ENCODE measurements around the gene CYB561D2. TPM values are rescaled to one million over a fixed set of nuclear protein-coding genes. Genes with fewer than 3 reads are reported as not detected.

The CYB561D2 gene
- total and polyA plus RNA-seq, 2 donors (not counting 3 experiments of a cell fraction or from before 2014, with no cell fraction given), result 13.6 to 46.0 TPM

- dilution Hi-C loops (cut with MboI; ENCODE audit: extremely low pct_ligation_motif_present, low sequenced_read_pairs) (no loop called here), intact Hi-C loops (cut with micrococcal nuclease) (no loop called here)
- Histone ChIP-seq H3K79me2 (ENCODE audit: control insufficient read depth, insufficient read depth, low read length) (peaks cover 20% of the 10 kb centered on the region), H3K4me3 (replicated peaks in 1 of 3; ENCODE audit: insufficient read depth in 1 of 3, low read depth in 1 of 3, low read length in 3 of 3) (no peak overlapping the region), H3K36me3 (ENCODE audit: control insufficient read depth in 2 of 2, extremely low read depth in 1 of 2, insufficient read depth in 2 of 2, low read length in 2 of 2) (peaks cover 15 to 29% of the 10 kb centered on the region in 2 experiments), H4K20me1 (replicated peaks; ENCODE audit: control insufficient read depth, extremely low read depth, insufficient read depth, low read length) (no peaks in the 10 kb centered on the region), H2AFZ (ENCODE audit: low read depth, low read length) (no peak overlapping the region), H3K9me1 (replicated peaks; ENCODE audit: control insufficient read depth, extremely low read depth, insufficient read depth, low read length) (no peaks in the 10 kb centered on the region), H3K4me1 (ENCODE audit: control insufficient read depth, extremely low read depth, insufficient read depth, low read length) (peaks cover 32% of the 10 kb centered on the region), H3K4me2 (ENCODE audit: insufficient read depth, low read length) (no peak overlapping the region), H3K9me3 (replicated peaks; ENCODE audit: control insufficient read depth, insufficient read depth, low read length) (no peaks in the 10 kb centered on the region), H3K27me3 (ENCODE audit: control insufficient read depth in 2 of 2, insufficient read depth in 2 of 2, low read length in 2 of 2) (no peaks in the 10 kb centered on the region), H3K27ac (ENCODE audit: insufficient read depth, low read depth, low read length) (no peak overlapping the region), H3K9ac (replicated peaks; ENCODE audit: extremely low read depth, insufficient read depth, low read length) (no peak overlapping the region)
- BruUV-seq (replicated peaks), result no TSS peak
- no peak for DNase-seq (ENCODE audit: low read depth, low spot score)
- CTCF ChIA-PET, result no interaction called here
- POLR2A ChIA-PET, result no interaction called here
- no peak for FAIRE-seq
- TF ChIP-seq FOS (IDR thresholded peaks at IDR 0.05; ENCODE audit: borderline replicate concordance, insufficient read depth, low read length) (no peak), CTCF (IDR thresholded peaks at IDR 0.05; ENCODE audit: extremely low read depth in 1 of 2, insufficient read depth in 1 of 2, low read depth in 1 of 2, low read length in 2 of 2) (no peak), POLR2AphosphoS5 (IDR thresholded peaks at IDR 0.05; ENCODE audit: insufficient read depth, low read depth, low read length) (no peak), GATA2 (IDR thresholded peaks at IDR 0.05; ENCODE audit: insufficient read depth, insufficient read length, low read depth, low read length) (no peak), POLR2A (IDR thresholded peaks at IDR 0.05; ENCODE audit: low read depth, low read length) (no peak), MYC (IDR thresholded peaks at IDR 0.05; ENCODE audit: low read depth, low read length) (no peak), EZH2 (IDR thresholded peaks at IDR 0.05; ENCODE audit: borderline replicate concordance, low read depth, low read length, severe bottlenecking) (no peak), JUN (IDR thresholded peaks at IDR 0.05; ENCODE audit: borderline replicate concordance, insufficient read depth, insufficient read length, low read depth) (no peak), MAX (IDR thresholded peaks at IDR 0.05; ENCODE audit: insufficient read depth, insufficient read length) (no peak)
Measured at GRCh38 chr3:50326182-50326541, 24.5 kb upstream of the CYB561D2 start.
